ENCODE data around the gene BCR.

The BCR gene

DNA sequence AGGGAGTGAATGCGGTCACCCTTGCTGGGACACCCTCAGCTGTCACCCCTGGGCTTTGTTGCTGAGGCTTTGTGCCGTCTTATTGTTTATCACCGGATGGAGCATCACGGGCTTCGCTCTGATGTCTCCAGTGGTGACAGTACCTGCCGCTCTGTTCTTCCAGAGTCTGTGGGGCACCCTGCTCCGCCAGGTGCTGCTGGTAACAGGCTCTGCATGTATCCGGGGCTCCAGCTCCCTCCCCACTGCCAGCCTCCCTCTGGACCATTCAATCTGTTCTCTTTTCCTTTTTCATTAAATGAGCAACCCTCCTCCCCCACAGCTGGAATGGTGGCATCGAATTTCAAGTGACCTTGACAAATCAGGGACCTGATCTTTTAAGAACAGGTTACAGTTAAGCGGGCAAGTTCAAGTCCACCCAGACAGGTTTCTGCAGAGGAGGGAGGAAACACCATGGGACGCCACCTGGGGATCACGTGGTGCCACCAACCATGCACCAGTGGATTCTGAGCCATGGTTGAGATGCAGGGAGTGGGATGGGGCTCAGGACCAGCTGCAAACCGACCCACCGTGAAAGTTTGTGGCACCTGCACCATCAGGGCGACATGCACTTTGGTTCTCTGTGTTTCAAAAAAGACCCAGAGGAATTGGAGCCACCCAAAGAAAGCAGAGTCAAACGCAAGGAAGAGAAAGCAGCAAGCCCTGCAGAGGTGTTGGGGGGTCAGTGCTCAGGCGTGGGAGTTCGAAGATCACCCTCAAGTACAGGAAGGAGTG, 89.3 kb downstream of the BCR start:
- Histone ChIP-seq H3K4me3 (ENCODE audit: insufficient read depth, low read length, poor library complexity, severe bottlenecking) (no peak overlapping the region), H3K79me2 (ENCODE audit: insufficient read depth, low read length) (no peaks in the 10 kb centered on the region), H3K9me2 (replicated peaks; ENCODE audit: insufficient read depth, low read length) (no peaks in the 10 kb centered on the region), H3K9ac (ENCODE audit: low read length) (no peak overlapping the region; the same call in 1 of the 2 replicates), H3K27ac (ENCODE audit: low read depth, low read length) (peak overlapping the region; percentile 81), H2AFZ (ENCODE audit: low read depth, low read length, severe bottlenecking) (no peak overlapping the region), H3K27me3 (ENCODE audit: low read length) (no peaks in the 10 kb centered on the region), H3K9me3 (ENCODE audit: insufficient read depth, low read length) (no peaks in the 10 kb centered on the region), H3K36me3 (ENCODE audit: low read length) (no peaks in the 10 kb centered on the region), H4K20me1 (ENCODE audit: low read depth, low read length) (no peaks in the 10 kb centered on the region), H3F3A (ENCODE audit: insufficient read depth) (peaks cover 12% of the 10 kb centered on the region), H3K4me2 (ENCODE audit: low read depth, low read length, poor library complexity, severe bottlenecking) (peak overlapping the region; percentile 46)
- no peak for TF ChIP-seq EZH2phosphoT487 (conservative IDR thresholded peaks at IDR 0.05; ENCODE audit: low read length)
- no peak for TF ChIP-seq CTCF (IDR thresholded peaks at IDR 0.05; ENCODE audit: insufficient read depth, low read length, poor library complexity, severe bottlenecking)

GRCh38 chr22:23270212-23270733, 90.0 kb downstream of the BCR start:
- TF ChIP-seq EZH2phosphoT487 (conservative IDR thresholded peaks at IDR 0.05; ENCODE audit: low read length), result no peak
- TF ChIP-seq CTCF (IDR thresholded peaks at IDR 0.05; ENCODE audit: insufficient read depth, low read length, poor library complexity, severe bottlenecking), result no peak
- Histone ChIP-seq H2AFZ (ENCODE audit: low read depth, low read length, severe bottlenecking) (no peak overlapping the region), H3K27me3 (ENCODE audit: low read length) (no peaks in the 10 kb centered on the region), H3K27ac (ENCODE audit: low read depth, low read length) (no peak overlapping the region), H3K4me3 (ENCODE audit: insufficient read depth, low read length, poor library complexity, severe bottlenecking) (no peak overlapping the region), H3K9me3 (ENCODE audit: insufficient read depth, low read length) (no peaks in the 10 kb centered on the region), H3K79me2 (ENCODE audit: insufficient read depth, low read length) (no peaks in the 10 kb centered on the region), H3F3A (ENCODE audit: insufficient read depth) (peaks cover 12% of the 10 kb centered on the region), H4K20me1 (ENCODE audit: low read depth, low read length) (no peaks in the 10 kb centered on the region), H3K4me2 (ENCODE audit: low read depth, low read length, poor library complexity, severe bottlenecking) (peak overlapping the region; percentile 46), H3K36me3 (ENCODE audit: low read length) (no peaks in the 10 kb centered on the region), H3K9me2 (replicated peaks; ENCODE audit: insufficient read depth, low read length) (no peaks in the 10 kb centered on the region), H3K9ac (ENCODE audit: low read length) (no peak overlapping the region)

DNA sequence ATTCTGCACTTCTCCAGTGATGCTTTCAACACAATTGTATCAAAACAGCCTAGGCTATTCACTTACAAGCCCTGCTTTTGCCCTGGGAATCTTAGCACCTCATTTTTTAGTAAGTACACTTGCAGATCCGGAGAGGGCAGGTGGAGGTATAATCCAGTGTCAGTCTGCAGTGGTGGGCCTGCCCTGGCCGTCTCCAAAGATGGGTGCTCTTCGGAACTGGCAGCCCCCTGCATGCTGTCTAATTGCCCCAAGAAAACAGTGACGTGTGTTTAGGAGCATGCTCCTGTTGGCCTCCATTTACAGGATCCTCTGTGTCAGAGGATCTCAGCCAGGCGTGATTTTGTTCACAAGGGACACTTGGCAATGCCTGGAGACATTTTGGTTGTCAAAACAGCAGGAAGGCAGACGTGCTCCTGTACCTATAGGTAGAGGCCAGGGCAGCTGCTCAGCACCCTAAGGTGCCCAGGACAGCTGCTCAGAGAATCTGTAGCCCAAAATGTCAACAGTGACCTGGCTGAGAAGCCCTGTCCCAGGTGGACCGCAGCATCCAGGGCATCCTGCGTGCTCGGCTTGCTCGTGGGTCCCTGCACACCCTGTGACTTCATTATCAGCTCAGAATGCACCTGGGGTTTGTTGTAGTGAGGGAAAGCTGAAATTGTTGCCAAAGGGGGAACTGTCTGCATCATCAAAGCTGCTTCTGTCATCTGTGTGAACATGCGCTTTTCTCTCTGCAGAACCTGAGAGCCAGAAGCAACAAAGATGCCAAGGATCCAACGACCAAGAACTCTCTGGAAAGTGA, 90.7 kb downstream of the BCR start:
- TF ChIP-seq CTCF (IDR thresholded peaks at IDR 0.05; ENCODE audit: insufficient read depth, low read length, poor library complexity, severe bottlenecking), result no peak
- TF ChIP-seq EZH2phosphoT487 (conservative IDR thresholded peaks at IDR 0.05; ENCODE audit: low read length), result no peak
- no peaks in the 10 kb centered on the region for H3K9me3 ChIP-seq (ENCODE audit: insufficient read depth, low read length)
- H3K27ac ChIP-seq (ENCODE audit: low read depth, low read length), result no peak overlapping the region
- no peak overlapping the region for H3K4me3 ChIP-seq (ENCODE audit: insufficient read depth, low read length, poor library complexity, severe bottlenecking)
- H2AFZ ChIP-seq (ENCODE audit: low read depth, low read length, severe bottlenecking), result no peak overlapping the region
- no peaks in the 10 kb centered on the region for H3K9me2 ChIP-seq (replicated peaks; ENCODE audit: insufficient read depth, low read length)
- no peaks in the 10 kb centered on the region for H3K79me2 ChIP-seq (ENCODE audit: insufficient read depth, low read length)
- H3K9ac ChIP-seq (ENCODE audit: low read length), result no peak overlapping the region
- H3K36me3 ChIP-seq (ENCODE audit: low read length), result no peaks in the 10 kb centered on the region
- no peaks in the 10 kb centered on the region for H3K27me3 ChIP-seq (ENCODE audit: low read length)
- no peaks in the 10 kb centered on the region for H4K20me1 ChIP-seq (ENCODE audit: low read depth, low read length)
- no peak overlapping the region for H3K4me2 ChIP-seq (ENCODE audit: low read depth, low read length, poor library complexity, severe bottlenecking)
- peaks cover 12% of the 10 kb centered on the region for H3F3A ChIP-seq (ENCODE audit: insufficient read depth)
